WTC11 (cell line): ENCODE results near the gene TUBB4B. TPM values are rescaled to one million over a fixed set of nuclear protein-coding genes. Genes with fewer than 3 reads are reported as not detected.

ENCODE experiments used
- ATAC-seq: fragments of 200-7000 bp; cut with Tn5 transposase; 2 replicates; pipeline ENCODE4 v1.10.0; 2021; ENCODE audit warnings: mild to moderate bottlenecking, moderate library complexity
- CTCF ChIA-PET: fragments of 300-600 bp; sonication (Branson Sonifier 250); formaldehyde crosslinking; loops from one replicate; lab custom pipeline; 2021; ENCODE audit warnings: antibody characterized with exemption; lab: Charles Lee
- POLR2A ChIA-PET: fragments of 350-600 bp; sonication (Branson Sonifier 250); formaldehyde crosslinking; loops from one replicate; lab custom pipeline; 2021; ENCODE audit warnings: antibody characterized with exemption; lab: Charles Lee
- DNase-seq: peaks from one replicate; pipeline ENCODE4 v3.0.0; 2021; ENCODE audit warnings: low spot score
- H3K27ac Mint-ChIP-seq: 2 replicates; pipeline ENCODE4 v1.8.0; 2021; ENCODE audit warnings: mixed read lengths
- H3K27me3 Mint-ChIP-seq: 2 replicates; pipeline ENCODE4 v1.8.0; 2021; ENCODE audit warnings: low read depth, mild to moderate bottlenecking, moderate library complexity, mixed read lengths
- H3K36me3 Mint-ChIP-seq: 2 replicates; pipeline ENCODE4 v1.8.0; 2021; ENCODE audit warnings: mixed read lengths
- H3K4me1 Mint-ChIP-seq: 2 replicates; pipeline ENCODE4 v1.8.0; 2022; ENCODE audit warnings: mixed read lengths
- H3K4me3 Mint-ChIP-seq: 2 replicates; pipeline ENCODE4 v1.8.0; 2021; ENCODE audit warnings: mild to moderate bottlenecking, moderate library complexity, mixed read lengths
- H3K9me3 Mint-ChIP-seq: 2 replicates; pipeline ENCODE4 v1.8.0; 2021; ENCODE audit warnings: mixed read lengths
- ATF2 ChIP-seq: sonication (generic); formaldehyde crosslinking; IDR thresholded peaks from 2 replicates; pipeline ENCODE4 v1.8.1; 2022; ENCODE audit warnings: low read depth, missing genetic modification reagents, borderline replicate concordance
- CREM ChIP-seq: sonication (generic); formaldehyde crosslinking; IDR thresholded peaks from 2 replicates; pipeline ENCODE4 v1.8.1; 2022; ENCODE audit warnings: mild to moderate bottlenecking, missing genetic modification reagents, moderate library complexity
- E2F5 ChIP-seq: sonication (generic); formaldehyde crosslinking; IDR thresholded peaks from 2 replicates; pipeline ENCODE4 v1.8.1; 2022; ENCODE audit warnings: mild to moderate bottlenecking, moderate library complexity, missing genetic modification reagents
- FOXJ3 ChIP-seq: sonication (generic); formaldehyde crosslinking; IDR thresholded peaks from 2 replicates; pipeline ENCODE4 v1.9.0; 2021; ENCODE audit warnings: missing genetic modification reagents, mild to moderate bottlenecking, borderline replicate concordance
- FOXP1 ChIP-seq: sonication (generic); formaldehyde crosslinking; IDR thresholded peaks from 2 replicates; pipeline ENCODE4 v1.8.0; 2022; ENCODE audit warnings: missing genetic modification reagents, mild to moderate bottlenecking, moderate library complexity, borderline replicate concordance
- GRHL2 ChIP-seq: fragments of 250-450 bp; sonication (Bioruptor Pico); IDR thresholded peaks from 2 replicates; pipeline ENCODE4 v1.8.0; 2022; ENCODE audit warnings: mild to moderate bottlenecking, moderate library complexity; ENCODE audit not compliant: insufficient replicate concordance, severe bottlenecking
- JAZF1 ChIP-seq: fragments of 250-450 bp; sonication (Bioruptor Pico); IDR thresholded peaks from 2 replicates; pipeline ENCODE4 v1.9.0; 2021; ENCODE audit warnings: moderate library complexity, mild to moderate bottlenecking, inconsistent platforms
- MXD4 ChIP-seq: fragments of 250-450 bp; sonication (Bioruptor Pico); IDR thresholded peaks from 2 replicates; pipeline ENCODE4 v1.8.0; 2021; ENCODE audit warnings: mild to moderate bottlenecking, moderate library complexity, borderline replicate concordance
- NR3C1 ChIP-seq: sonication (generic); formaldehyde crosslinking; conservative IDR thresholded peaks from 2 replicates; pipeline ENCODE4 v1.8.1; 2023; ENCODE audit warnings: low read depth, mild to moderate bottlenecking, missing genetic modification reagents
- OVOL2 ChIP-seq: fragments of 250-450 bp; sonication (Bioruptor Pico); IDR thresholded peaks from 2 replicates; pipeline ENCODE4 v1.9.0; 2021; ENCODE audit warnings: mild to moderate bottlenecking, borderline replicate concordance
- SMAD4 ChIP-seq: sonication (generic); formaldehyde crosslinking; IDR thresholded peaks from 2 replicates; pipeline ENCODE4 v1.8.0; 2022; ENCODE audit warnings: mild to moderate bottlenecking, missing genetic modification reagents
- STAT6 ChIP-seq: sonication (generic); formaldehyde crosslinking; conservative IDR thresholded peaks from 2 replicates; pipeline ENCODE4 v1.8.1; 2023; ENCODE audit warnings: mild to moderate bottlenecking, low read depth, missing genetic modification reagents, moderate library complexity
- TP53 ChIP-seq: sonication (generic); formaldehyde crosslinking; IDR thresholded peaks from 2 replicates; pipeline ENCODE4 v1.8.1; 2023; ENCODE audit warnings: mild to moderate bottlenecking, missing genetic modification reagents
- USF2 ChIP-seq: sonication (generic); formaldehyde crosslinking; IDR thresholded peaks from 2 replicates; pipeline ENCODE4 v1.8.1; 2023; ENCODE audit warnings: mild to moderate bottlenecking, missing genetic modification reagents, moderate library complexity
- ZBTB21 ChIP-seq: sonication (generic); formaldehyde crosslinking; IDR thresholded peaks from 2 replicates; pipeline ENCODE4 v1.8.1; 2023; ENCODE audit warnings: mild to moderate bottlenecking, missing genetic modification reagents, borderline replicate concordance
- ZNF138 ChIP-seq: sonication (generic); formaldehyde crosslinking; conservative IDR thresholded peaks from 2 replicates; pipeline ENCODE4 v1.8.1; 2022; ENCODE audit warnings: mild to moderate bottlenecking, moderate library complexity, missing genetic modification reagents
- ZNF281 ChIP-seq: sonication (generic); formaldehyde crosslinking; IDR thresholded peaks from 2 replicates; pipeline ENCODE4 v1.8.0; 2023; ENCODE audit warnings: mild to moderate bottlenecking, missing genetic modification reagents
- ZNF396 ChIP-seq: fragments of 250-450 bp; sonication (Bioruptor Pico); IDR thresholded peaks from 2 replicates; pipeline ENCODE4 v1.8.0; 2021; ENCODE audit warnings: mild to moderate bottlenecking, moderate library complexity, borderline replicate concordance
- ZNF425 ChIP-seq: fragments of 250-450 bp; sonication (Bioruptor Pico); conservative IDR thresholded peaks from 2 replicates; pipeline ENCODE4 v1.9.0; 2021; ENCODE audit warnings: mild to moderate bottlenecking
- ZNF671 ChIP-seq: fragments of 250-450 bp; sonication (Bioruptor Pico); IDR thresholded peaks from 2 replicates; pipeline ENCODE4 v1.8.0; 2021; ENCODE audit warnings: mild to moderate bottlenecking
- ZSCAN18 ChIP-seq: fragments of 250-450 bp; sonication (Bioruptor Pico); IDR thresholded peaks from 2 replicates; pipeline ENCODE4 v2.1.2; 2022; ENCODE audit warnings: mild to moderate bottlenecking, moderate library complexity
- total RNA-seq: library from RNA; stranded (reverse); gene quantifications from 3 replicates; pipeline ENCODE4 v1.2.3, GENCODE V29; 2021
- TF ChIP-seq, protein P1 (sequence below): fragments of 250-450 bp; sonication (Bioruptor Pico); IDR thresholded peaks from 2 replicates; pipeline ENCODE4 v1.8.0; 2021; ENCODE audit warnings: mild to moderate bottlenecking
- TF ChIP-seq, protein P2 (sequence below): sonication (generic); formaldehyde crosslinking; IDR thresholded peaks from 2 replicates; pipeline ENCODE4 v1.8.0; 2022; ENCODE audit warnings: mild to moderate bottlenecking, missing genetic modification reagents

Gene TUBB4B
- total RNA-seq, 1 experiment from 2014 or later: 375 TPM

DNA sequence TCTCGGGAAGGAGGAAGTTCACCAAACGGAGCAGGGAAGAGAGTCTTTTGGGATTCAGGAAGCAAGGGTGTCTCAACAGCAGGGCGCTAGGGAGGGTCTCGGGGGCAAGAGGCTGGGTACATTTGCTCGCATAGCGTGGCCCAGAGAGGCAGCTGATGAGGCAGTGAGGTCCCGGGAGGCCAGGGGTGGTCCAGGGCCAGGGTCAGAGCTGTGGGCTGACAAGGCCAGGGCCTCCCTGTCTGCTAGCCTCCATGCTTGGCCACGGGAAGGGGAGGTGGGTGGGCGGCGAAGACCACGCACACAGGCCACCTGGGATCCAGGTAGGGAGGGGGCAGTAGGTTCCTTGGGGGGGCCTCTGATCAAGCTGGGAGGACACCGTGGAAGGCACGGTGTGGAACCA lies 29.6 kb upstream of the TUBB4B start (continued):
- TF ChIP-seq, protein P1, sequence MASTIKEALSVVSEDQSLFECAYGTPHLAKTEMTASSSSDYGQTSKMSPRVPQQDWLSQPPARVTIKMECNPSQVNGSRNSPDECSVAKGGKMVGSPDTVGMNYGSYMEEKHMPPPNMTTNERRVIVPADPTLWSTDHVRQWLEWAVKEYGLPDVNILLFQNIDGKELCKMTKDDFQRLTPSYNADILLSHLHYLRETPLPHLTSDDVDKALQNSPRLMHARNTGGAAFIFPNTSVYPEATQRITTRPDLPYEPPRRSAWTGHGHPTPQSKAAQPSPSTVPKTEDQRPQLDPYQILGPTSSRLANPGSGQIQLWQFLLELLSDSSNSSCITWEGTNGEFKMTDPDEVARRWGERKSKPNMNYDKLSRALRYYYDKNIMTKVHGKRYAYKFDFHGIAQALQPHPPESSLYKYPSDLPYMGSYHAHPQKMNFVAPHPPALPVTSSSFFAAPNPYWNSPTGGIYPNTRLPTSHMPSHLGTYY (CRISPR knock-in tag): no peak
- TF ChIP-seq JAZF1 (CRISPR knock-in tag): no peak
- no peak for TF ChIP-seq ATF2
- no peak for TF ChIP-seq ZNF671 (CRISPR knock-in tag)
- TF ChIP-seq STAT6 (CRISPR knock-in tag): no peak
- no peak for TF ChIP-seq ZSCAN18 (CRISPR knock-in tag)
- TF ChIP-seq OVOL2: no peak
- TF ChIP-seq ZNF425 (CRISPR knock-in tag): no peak
- TF ChIP-seq E2F5 (CRISPR knock-in tag): no peak
- TF ChIP-seq, protein P2, sequence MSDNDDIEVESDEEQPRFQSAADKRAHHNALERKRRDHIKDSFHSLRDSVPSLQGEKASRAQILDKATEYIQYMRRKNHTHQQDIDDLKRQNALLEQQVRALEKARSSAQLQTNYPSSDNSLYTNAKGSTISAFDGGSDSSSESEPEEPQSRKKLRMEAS (CRISPR knock-in tag): no peak
- no peak for TF ChIP-seq NR3C1 (CRISPR knock-in tag)

GRCh38 chr9:137212520-137212919 lies 28.6 kb upstream of the TUBB4B start:
- POLR2A ChIA-PET: interaction anchor here (1.7 kb wide), 1 partner anchor 12 kb away, joined by 7 read pairs; the partner anchor contains the start of gene TPRN
- ATAC-seq: no peak
- no peak overlapping the region for H3K4me3 Mint-ChIP-seq
- no peak for TF ChIP-seq TP53
- TF ChIP-seq ZBTB21 (CRISPR knock-in tag): no peak
- no peak for TF ChIP-seq ZNF396 (CRISPR knock-in tag)
- no peak for TF ChIP-seq USF2 (CRISPR knock-in tag)
- no peak for TF ChIP-seq ZNF281 (CRISPR knock-in tag)
- no peak for TF ChIP-seq MXD4
- TF ChIP-seq ZNF138 (CRISPR knock-in tag): no peak
- TF ChIP-seq GRHL2: no peak
- no peak for TF ChIP-seq ZNF671 (CRISPR knock-in tag)
- no peak for TF ChIP-seq CREM (CRISPR knock-in tag)
- no peak for TF ChIP-seq SMAD4
- TF ChIP-seq FOXJ3 (CRISPR knock-in tag): no peak
- no peak for TF ChIP-seq FOXP1

More at GRCh38 chr9:137212520-137212919, 28.6 kb upstream of the TUBB4B start:
- CTCF ChIA-PET: interaction anchor here (1.0 to 2.8 kb wide), 4 partner anchors 10 to 36 kb away, joined by 3 to 10 read pairs (median 9); partner anchors contain the start of gene RNF208
- H3K36me3 Mint-ChIP-seq: peaks cover 15% of the 10 kb centered on the region
- no peaks in the 10 kb centered on the region for H3K9me3 Mint-ChIP-seq
- no peak for DNase-seq
- H3K27me3 Mint-ChIP-seq: no peaks in the 10 kb centered on the region
- H3K4me1 Mint-ChIP-seq: peaks cover 4% of the 10 kb centered on the region; the same call in 1 of the 2 replicates
- no peak overlapping the region for H3K27ac Mint-ChIP-seq
